GM19452 (cell line): ENCODE data around the gene VAPB.

Experiments
- ATAC-seq: cut with Tn5 transposase; IDR thresholded peaks from one replicate; pipeline ENCODE4 v1.9.1; 2021; ENCODE audit not compliant: unreplicated experiment

The VAPB gene

DNA sequence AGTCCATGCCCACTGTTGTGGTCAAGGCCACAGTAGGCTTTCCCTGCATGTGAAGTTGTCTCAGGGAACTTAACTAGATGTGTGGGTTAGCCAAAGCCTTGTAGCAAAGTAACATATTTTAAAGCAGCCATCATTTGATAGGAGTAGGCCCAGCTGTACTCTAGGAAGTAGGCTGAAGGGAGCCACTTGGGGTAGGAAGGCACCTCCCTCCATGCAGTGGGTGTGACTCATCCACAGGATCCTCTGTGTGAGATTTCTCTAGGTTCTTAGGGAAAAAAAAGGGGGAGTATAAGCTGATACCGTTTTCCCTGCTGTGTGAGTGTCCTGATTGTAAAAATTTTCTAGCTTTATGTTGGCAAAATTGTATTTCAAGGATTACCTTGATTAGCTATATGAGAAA lies 44.7 kb downstream of the VAPB start:
- ATAC-seq: no peak

DNA sequence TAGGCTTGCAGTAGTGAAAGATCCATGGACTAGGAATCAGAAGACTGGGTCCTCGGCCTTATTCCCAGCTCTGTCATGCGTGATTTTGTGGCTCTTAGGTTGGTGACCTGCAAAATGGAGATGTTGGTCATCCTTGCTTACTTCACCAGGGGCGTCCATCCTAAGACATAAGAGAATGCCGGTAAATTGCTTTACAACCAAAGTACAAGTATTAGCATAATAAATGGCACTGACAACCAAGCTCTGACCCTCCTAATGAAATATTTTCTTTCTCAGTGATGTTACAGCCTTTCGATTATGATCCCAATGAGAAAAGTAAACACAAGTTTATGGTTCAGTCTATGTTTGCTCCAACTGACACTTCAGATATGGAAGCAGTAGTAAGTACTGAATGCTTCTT lies 45.3 kb downstream of the VAPB start:
- no peak for ATAC-seq

DNA sequence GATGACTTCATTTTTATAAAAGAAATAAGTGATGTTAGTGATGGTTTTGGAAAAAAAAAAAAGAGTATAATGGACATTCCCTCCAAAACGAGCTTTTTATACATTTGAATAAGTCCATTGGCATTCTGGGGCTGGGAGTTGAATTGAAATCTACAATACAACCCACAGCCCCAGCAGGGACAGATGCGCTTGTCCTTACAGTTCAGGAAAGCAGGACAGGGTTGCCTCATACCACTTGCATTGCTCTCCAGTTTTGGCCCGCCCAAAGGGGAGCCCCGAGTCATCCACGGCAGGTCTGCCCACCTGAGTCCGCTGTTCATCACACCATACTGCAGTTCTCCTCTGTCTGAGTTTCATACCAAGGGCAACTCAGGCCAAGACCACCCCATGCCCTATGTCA lies 46.2 kb downstream of the VAPB start:
- no peak for ATAC-seq

DNA sequence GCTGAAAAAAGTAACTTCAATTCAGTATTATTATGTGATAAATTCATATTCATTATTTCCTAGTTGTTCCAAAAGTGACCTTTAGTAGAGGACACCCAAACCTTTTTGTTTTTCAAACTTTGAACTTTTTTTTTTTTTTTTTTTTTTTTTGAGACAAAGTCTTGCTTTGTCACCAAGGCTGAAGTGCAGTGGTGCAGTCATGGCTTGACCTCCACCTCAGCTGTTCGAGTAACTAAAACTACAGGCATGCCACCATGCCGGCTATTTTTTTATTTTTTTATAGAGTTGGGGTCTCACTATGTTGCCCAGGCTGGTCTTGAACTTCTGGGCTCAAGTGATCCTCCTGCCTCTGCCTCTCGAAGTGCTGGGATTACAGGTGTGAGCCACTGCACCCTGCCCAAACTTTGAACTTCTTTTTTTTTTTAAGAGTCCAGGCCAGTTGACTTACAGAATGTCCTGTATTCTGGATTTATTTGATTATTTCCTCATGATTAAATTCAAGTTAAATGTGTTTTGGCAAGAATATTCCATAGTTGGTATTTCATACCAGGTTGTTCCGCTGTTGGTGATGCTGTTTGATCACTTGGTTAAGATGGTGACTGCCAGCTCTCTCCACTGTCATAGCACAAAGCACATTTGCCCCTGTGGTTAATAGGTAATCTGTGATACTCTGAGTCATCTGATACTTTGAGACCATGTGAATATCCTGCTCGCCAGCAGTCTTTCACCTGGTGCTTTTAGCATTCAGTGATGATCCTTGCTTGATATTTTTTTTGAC lies 48.0 kb downstream of the VAPB start:
- ATAC-seq: no peak

DNA sequence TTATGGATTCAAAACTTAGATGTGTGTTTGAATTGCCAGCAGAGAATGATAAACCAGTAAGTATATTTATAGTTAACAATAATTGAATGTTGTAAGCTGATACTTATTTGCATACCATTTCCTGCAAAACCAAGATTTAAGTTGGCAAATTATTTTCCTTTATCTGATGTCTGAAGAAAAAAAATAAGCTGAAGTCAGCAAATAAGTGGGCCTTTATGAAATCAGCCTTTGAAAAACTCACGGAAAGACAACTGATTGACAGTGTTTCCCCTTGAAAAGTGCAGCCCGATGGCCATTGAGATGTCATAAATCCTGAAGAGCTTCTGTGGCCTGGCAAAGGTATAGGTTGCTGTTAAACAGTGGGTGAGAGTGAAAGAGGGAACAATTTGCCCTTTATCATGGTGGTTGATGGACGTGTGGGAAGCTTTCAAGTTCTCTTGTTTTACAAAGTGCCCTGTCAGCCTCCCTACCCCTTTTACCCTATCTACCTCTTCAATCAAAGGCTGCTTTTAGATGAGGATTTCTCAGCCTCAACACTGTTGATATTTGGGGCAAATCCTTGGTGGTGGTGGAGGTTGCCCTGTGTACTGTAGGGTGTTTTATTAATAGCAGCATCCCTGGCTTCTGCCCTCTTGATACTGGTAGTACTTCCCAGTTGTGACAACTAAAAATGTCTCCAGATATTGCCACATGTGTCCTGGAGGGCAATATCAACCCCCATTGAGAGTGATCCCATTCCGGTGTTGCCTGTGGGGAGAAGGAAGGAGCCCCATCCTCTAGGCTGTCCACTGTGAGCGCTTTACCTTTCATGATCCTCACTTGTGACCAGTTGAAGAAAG lies 50.2 kb downstream of the VAPB start:
- ATAC-seq: no peak

DNA sequence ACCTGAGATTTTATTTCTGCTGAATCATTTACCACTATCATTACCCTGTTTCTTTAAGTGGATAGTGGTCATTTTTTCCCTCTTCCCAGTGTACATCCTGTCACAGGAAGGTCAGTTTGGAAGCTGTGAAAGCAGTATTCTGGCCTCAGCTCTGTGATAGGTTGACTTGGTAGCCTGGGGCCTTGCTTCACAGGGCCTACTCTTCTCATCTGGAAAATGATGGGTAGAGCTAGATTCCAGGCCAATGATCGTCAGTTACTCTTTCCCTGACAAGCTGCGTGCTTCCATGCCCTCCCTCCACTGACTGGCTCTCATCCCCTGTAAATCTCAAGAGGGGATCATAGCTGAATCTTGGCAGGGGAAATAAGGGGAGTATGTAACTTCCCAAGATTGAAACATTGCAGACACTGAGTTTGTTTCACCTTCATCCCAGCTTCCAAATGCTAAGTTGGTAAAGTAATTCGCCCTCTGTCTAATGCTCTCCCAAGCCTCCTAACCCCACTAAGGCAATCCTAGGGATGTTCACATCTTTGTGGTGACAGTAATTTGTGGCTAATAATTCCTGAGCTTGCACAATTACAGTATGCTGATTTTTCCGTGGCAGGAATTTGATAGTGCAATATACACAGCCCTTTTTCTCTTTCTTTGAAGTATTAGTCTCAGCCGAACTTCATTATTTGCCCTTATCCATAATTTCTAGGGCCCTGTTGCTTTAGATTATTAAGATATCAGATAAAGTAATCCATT lies 51.2 kb downstream of the VAPB start:
- ATAC-seq: no peak

DNA sequence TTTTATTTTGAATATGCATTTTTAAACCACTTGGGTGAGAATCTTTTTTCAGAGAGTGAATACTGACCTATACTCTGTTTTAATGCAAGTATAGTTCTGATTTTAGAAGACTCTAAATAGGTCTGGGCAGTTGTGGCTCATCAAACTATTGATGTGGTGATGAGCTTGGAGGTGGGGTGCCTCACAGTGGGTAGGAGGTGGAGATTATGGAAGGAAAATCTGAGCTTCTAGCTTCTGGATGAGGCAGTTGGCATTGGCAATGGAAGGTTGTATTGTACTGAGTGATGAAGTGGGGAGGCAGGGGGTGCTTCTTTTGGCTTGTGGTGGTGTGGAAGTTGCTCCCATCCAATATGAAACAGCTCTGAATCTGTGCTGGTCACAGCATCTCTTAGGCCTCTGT lies 52.7 kb downstream of the VAPB start:
- ATAC-seq: no peak

DNA sequence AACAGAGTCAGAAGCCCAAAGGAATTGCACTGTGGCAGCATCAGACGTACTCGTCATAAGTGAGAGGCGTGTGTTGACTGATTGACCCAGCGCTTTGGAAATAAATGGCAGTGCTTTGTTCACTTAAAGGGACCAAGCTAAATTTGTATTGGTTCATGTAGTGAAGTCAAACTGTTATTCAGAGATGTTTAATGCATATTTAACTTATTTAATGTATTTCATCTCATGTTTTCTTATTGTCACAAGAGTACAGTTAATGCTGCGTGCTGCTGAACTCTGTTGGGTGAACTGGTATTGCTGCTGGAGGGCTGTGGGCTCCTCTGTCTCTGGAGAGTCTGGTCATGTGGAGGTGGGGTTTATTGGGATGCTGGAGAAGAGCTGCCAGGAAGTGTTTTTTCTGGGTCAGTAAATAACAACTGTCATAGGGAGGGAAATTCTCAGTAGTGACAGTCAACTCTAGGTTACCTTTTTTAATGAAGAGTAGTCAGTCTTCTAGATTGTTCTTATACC lies 55.8 kb downstream of the VAPB start:
- ATAC-seq: no peak

DNA sequence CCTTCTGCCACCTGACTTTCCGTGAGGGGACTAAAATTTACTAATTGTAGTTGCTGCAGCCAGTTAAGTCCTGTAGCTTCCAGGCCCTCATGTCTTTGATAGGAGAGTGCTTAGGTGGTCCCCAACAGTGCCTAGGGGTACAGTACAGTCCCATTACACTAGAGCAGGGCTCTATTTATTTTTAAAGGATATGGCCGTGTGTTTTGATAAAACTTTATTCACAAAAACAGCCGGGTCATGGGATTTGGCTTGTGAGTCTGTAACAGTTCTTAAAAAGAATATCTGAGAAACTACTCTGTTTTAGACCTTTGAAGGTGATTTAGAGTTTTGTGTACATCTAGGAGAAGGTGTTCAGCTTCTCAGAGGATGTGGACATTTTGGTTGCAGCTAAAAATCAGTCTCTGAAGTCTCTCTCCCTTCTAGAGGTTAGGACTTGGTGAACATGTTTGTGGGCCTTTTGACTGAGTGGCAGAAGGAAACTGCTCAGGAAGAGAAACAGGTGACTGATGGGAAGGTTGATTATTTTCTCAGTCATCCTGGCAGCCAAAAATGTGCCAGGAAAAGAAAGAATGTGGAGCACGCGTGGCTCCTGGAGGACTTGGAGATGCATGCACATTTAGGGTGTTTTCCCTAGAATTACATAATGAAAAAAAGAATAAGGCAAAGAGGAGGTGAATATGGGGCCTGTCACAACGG lies 57.4 kb downstream of the VAPB start:
- ATAC-seq: no peak

DNA sequence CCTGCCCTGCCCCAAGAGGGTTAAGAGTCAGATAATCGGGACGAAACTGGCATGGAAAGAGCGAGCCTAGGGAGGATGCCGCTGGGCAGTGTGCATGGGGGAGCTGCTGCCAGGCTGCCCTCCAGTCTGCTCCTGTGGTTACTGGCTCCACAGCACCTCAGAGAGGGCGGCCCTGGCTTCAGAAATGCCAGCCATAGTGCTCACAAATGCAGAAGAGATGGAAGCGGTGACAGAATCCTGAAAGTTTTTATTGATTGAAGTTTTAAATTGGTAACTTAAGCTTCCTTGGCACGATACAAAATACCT lies 57.9 kb downstream of the VAPB start:
- ATAC-seq: no peak

DNA sequence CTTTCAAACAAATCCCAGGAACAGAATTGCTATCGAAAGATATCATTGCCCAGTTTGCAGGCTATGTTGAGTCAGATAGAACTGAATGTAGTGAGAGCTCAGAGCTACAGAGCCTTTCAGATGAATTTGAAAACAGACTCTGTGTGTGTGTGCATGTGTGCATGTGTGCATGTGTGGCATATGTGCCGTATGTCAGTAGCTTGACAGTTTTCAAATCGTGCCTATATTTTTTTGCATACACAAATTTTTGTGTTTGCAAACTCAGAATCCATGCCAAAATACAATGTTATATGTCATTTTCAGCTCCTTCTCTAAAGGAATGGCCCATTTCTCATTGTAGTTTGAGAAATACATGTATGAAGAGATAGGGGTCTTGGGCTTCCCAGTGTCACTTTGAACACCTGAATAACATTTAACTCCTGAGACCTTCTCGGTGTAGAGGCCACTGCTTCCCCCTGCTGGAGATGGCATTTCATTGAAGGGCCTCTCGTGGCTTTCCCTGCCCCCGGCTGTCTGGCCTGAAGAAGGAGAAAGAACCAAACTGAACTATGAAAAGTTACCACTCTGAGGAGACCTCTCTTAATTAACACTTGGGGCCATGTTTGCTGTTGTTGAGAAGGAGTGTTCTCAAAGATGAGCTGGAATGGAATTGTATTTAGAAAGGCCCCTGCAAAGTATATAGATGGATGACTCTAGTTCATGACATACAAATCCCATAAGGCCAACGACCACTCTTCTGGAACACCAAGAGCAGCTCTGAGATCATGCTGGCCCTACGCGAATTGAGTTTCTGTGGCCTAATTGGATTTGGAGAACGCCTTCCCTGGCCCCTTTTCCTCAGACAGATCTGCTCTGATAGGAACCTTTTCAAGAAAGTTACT lies 58.7 kb downstream of the VAPB start:
- no peak for ATAC-seq

DNA sequence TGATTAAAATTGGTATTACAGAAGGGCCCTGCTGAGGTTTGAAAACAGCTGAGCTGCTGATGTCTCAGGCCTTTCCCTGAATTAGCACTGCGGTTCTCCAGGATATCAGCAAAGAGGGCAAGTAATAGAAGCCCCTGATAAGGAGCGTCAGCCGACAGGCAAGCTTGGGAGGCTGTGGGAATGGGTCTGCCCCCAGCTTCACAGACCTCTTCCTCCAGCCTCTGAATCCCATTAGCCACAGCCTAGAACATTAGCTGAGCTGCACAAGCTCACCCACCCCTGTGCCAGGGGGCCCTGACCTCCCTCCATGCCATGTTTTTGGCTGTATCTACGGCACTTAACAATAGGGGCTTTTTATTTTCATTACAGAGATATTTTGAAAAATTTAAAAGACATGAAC lies 59.9 kb downstream of the VAPB start:
- ATAC-seq: no peak

DNA sequence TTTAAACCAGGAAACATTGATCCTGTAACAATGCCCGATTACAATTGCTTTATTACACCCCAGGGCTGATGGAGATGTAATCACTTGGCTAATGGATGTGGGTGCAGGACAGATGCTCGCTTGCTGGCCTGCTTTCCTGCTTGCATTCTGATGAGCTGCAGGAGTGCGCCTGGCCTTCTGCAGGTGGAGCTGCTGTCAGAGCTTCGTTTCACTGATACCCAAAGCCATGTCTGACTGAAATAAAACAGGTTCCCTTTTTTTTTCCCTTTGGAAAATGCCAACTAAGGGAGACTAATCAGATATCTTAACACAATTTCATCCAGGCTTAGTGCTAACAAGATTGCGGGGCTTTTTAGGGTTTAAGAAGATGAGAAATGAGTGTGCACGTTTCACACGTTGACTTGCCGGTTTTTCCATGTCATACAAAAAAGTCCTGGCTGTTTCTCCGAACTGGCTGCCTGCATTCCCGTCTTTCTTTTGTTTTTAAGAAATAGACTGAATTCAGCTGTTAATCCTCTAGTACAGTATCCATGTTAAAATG lies 60.7 kb downstream of the VAPB start:
- no peak for ATAC-seq

DNA sequence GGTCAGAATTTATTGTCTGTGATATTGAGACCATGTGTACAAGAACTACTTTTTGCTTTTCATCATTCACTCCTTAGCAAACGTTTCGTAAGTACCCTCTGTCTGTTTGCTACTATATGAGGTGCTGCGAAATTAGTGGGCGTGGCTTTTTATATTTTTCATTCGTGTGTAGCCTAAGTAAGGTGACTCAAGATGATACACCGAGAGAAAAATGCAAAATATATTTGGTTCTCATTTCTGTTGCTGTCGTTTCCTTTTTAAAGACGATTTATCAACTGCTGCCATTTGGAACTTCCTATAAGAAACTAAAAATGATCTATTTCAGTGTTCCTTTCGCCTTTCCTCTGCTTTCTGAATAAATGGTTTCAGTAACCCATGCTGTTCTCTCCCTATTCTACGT lies 61.2 kb downstream of the VAPB start:
- no peak for ATAC-seq

DNA sequence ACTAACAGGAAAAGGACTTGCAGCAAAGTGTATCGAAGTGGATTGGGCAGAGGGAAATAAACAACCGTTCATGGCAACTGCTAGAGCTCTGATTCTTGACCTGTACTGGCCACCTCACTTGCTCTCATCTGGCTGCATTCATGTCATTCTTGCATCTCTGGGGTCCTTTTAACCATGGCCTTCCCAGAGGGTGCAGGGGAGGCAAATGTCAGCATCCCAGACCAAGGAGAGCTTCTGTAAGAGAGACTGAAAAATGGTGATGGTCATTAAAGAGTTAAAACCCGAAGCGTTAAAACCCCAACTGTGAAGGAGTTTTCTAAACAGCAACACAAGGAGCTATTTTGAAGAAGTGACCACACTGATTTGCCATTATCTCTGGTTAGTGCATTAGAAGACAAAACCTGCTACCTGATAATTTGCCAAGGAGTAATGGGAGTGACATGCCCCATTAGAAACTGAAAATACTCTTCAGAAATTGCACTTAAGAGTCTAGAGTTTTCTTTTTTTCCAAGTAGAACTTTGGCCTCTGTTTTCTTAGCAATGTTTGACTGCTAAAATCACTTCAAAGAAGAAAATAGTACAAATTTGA lies 63.7 kb downstream of the VAPB start:
- no peak for ATAC-seq

DNA sequence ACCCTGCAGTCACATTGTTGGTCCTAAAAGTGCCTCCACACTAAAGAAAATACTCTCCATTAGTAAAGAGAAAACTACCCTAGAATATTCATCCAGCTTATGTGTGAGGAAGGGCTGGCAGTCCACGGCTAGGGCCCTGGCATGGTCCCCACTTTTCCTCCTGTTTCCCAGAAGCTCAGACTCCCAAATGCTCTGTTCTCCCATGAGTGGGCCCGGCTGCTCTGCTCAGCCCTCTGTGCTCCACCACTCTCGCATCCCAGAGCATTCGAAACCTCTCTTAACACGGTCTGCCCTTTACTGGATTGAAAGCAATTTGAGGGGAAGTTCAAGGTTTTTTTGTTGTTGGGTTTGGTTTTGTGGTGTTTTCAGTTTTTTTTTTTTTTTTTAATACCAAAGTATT lies 64.4 kb downstream of the VAPB start:
- ATAC-seq: no peak

DNA sequence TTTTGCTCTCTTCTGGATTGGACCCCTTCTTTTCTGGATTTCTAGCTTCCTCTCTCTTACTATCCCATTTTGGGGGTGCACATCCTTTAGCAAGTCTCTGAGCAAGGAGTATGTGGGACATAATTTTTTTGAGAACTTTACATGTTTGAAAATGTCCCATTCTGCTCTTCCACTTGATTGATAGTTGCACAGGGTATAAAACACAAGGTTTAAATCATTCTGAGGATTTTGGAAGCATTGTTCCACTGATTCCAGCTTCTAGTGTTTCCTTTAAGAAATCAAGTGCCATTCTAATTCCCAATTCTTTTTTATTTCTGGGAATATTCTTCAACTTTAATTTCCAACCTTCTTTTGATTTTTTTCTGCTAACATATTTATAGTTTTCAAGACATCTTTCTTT lies 65.4 kb downstream of the VAPB start:
- no peak for ATAC-seq

DNA sequence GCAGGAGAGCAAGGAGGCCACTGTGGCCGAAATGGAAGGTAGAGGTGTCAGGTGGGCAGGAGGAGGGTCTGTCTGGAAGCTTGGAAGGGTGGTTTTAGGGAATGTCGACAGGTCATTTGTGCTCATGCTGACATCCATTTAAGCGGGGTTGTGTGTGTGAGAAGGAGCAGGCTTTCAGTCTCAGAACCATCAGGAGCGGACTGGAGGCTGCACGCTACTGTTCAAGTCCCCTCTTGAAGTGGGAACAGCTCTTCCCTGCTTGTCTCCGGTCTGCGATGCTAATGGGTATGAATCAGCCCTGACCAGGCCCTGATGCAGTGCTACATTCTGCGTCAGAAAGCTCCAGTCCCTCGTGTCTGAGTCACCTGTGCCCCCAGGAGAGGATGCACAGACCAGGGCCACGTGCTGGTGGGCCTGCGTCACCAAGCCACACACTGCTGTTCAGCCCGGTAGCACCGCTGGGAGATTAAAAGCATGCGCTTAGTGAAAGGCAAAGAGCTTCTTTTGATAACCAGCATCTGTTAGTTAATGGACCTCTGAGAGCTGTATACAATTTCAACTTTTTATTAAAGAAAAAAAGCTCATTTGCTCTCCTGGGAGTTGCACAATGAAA lies 68.2 kb downstream of the VAPB start:
- no peak for ATAC-seq
